Nucleus accumbens (tissue), 56 donors: Measurements from ENCODE around the gene POLR3A.

Experiments
- DNase-seq, 56 donors: peaks; one replicate each; lab custom pipeline; 2025; lab: John Stamatoyannopoulos, UW

The POLR3A gene

GRCh38 chr10:77922566-77923179 is 106.6 kb downstream of the POLR3A start:
- no peak for DNase-seq

GRCh38 chr10:77922055-77922454 is 107.3 kb downstream of the POLR3A start:
- DNase-seq, result no peak

GRCh38 chr10:77921395-77921794 is 107.9 kb downstream of the POLR3A start:
- DNase-seq, result no peak

DNA sequence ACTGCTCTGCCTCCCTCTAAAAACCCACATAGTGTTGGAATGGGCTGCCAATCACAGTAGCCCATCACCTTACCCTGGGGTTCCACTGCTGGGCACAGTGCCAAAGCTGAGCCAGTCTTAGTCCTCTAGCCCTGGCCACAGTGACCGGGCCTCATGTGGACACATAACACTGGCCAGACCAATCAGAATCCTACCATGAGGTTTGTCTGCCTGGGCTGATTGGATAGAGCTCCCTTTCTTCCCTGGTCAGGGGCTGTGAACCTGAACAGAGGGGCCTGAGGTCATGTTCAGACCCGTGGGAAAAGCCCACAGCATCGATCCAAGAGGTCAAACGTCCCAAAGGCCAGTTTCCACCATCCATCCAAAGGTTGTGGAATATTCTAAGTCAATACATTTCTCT is 108.8 kb downstream of the POLR3A start:
- no peak for DNase-seq

DNA sequence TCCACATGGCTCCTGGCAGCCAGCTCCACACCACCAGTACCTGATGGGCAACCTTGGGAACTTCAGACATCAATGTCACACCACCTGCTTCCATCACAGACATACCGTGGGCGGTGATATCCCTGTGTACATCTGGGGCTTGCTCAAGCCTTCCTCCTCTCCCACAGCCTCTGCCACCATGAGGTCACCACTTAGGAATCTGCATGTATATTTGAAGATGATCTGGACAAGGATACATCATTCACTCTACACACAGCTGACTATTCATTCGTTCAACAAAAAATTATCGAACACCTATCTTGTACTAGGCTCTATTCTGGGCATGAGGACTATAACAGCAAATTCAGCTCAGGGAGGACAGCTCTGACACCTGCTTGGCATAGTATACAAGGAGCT is 109.6 kb downstream of the POLR3A start:
- no peak for DNase-seq
